Natural killer cell (primary cell): ENCODE measurements around the gene SOX12. TPM values are rescaled to one million over a fixed set of nuclear protein-coding genes. Genes with fewer than 3 reads are reported as not detected.

ENCODE experiments used
- ATAC-seq, 3 donors: fragments of 150-1000 bp in 2 of 3; fragments of 200-7000 bp in 1 of 3; cut with Tn5 transposase; 1 replicate in 1 of 3; 2 replicates in 2 of 3; pipeline ENCODE4 v1.10.0; 2021; ENCODE audit warnings: mild to moderate bottlenecking in 2 of 3, moderate library complexity in 2 of 3
- DNase-seq, 2 donors: peaks; one replicate each; pipeline versions ENCODE4 v3.0.0 to v3.0.0-alpha.2; 2013 to 2021; ENCODE audit warnings: mixed read lengths in 1 of 2
- H3K27ac ChIP-seq: one replicate; pipeline ENCODE4 v1.5.1; 2013; ENCODE audit warnings: mild to moderate bottlenecking, low read length
- H3K27me3 ChIP-seq: one replicate; pipeline ENCODE4 v1.6.1; 2013; ENCODE audit warnings: low read length; ENCODE audit not compliant: control insufficient read depth, insufficient read depth
- H3K36me3 ChIP-seq: one replicate; pipeline ENCODE4 v1.6.1; 2013; ENCODE audit warnings: low read length; ENCODE audit not compliant: control insufficient read depth, insufficient read depth
- H3K4me1 ChIP-seq: one replicate; pipeline ENCODE4 v1.6.1; 2013; ENCODE audit warnings: low read length; ENCODE audit not compliant: control insufficient read depth, insufficient read depth
- H3K4me3 ChIP-seq: one replicate; pipeline ENCODE4 v1.5.1; 2013; ENCODE audit warnings: low read length
- H3K9me3 ChIP-seq: one replicate; pipeline ENCODE4 v1.6.1; 2013; ENCODE audit warnings: low read length; ENCODE audit not compliant: control insufficient read depth, insufficient read depth
- H3K27ac Mint-ChIP-seq, 2 donors: one replicate each; pipeline ENCODE4 v1.8.0; 2022; ENCODE audit warnings: mild to moderate bottlenecking in 2 of 2, mixed read lengths in 2 of 2, moderate library complexity in 1 of 2
- H3K27me3 Mint-ChIP-seq, 2 donors: one replicate each; pipeline ENCODE4 v1.8.0; 2022; ENCODE audit warnings: low read depth in 2 of 2, mixed read lengths in 2 of 2
- H3K36me3 Mint-ChIP-seq: one replicate; pipeline ENCODE4 v1.8.0; 2022; ENCODE audit warnings: mixed read lengths
- H3K4me1 Mint-ChIP-seq, 2 donors: one replicate each; pipeline ENCODE4 v1.8.0; 2022; ENCODE audit warnings: mixed read lengths in 2 of 2
- H3K4me3 Mint-ChIP-seq: one replicate; pipeline ENCODE4 v1.8.0; 2022; ENCODE audit warnings: mild to moderate bottlenecking, moderate library complexity, mixed read lengths
- H3K9me3 Mint-ChIP-seq, 2 donors: one replicate each; pipeline ENCODE4 v1.8.0; 2022; ENCODE audit warnings: mixed read lengths in 2 of 2
- CTCF ChIP-seq: fragments of 200-600 bp; IDR thresholded peaks from one replicate; pipeline ENCODE4 v1.8.0; 2022; ENCODE audit warnings: antibody characterized with exemption
- WGBS: methylation state at CpG from one replicate; pipeline ENCODE4 v1.1.7; 2013; ENCODE audit warnings: missing lambda C conversion rate; ENCODE audit not compliant: insufficient coverage; 5-methylcytosine and 5-hydroxymethylcytosine counted together
- intact Hi-C: fragments of 100-400 bp; cut with micrococcal nuclease; formaldehyde crosslinking; loops from one replicate; pipeline ENCODE4 v1.14.2; 2022
- total RNA-seq, 4 donors: library from RNA; stranded (reverse); fragments of 120-200 nt in 1 of 4; gene quantifications; one replicate each; pipeline versions ENCODE4 v1.2.3 to v1.2.4, GENCODE V29; 2013 to 2022

Gene SOX12
- total RNA-seq, 3 donors from 2014 or later (not counting 1 experiment from before 2014, with no cell fraction given) = 2.3 to 4.6 (median 2.9) TPM

DNA sequence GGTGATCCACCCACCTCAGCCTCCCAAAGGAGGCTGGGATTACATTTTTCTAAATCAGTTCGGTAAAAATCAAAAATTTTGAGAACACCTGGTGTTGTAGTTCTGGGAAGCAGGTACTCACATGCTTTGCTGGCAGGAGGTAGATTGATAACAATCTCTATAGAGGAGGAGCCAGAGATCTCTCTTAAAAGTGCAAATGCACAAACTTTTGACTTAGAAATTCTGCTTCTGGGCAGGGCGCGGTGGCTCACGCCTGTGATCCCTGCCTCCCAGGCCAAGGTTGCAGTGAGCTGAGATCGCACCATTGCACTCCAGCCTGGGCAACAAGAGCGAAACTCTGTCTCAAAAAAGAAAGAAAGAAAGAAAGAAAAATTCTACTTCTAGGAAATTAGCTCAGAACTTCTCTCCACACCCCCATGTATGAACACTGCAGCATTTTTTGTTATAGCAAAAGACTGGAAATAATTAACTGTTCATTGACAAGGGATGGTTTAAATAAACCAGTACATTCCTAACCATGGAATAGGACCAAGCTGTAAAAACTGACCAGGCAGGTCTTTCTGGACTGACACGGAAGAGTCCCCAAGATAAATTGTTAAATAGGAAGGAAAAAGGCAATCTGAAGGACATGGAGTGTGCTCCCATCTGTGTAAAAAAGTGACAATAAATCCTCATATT is 40.8 kb downstream of the SOX12 start:
- intact Hi-C loops = no loop called here
- Histone ChIP-seq H3K4me3 (no peak overlapping the region), H3K9me3 (no peaks in the 10 kb centered on the region), H3K36me3 (no peaks in the 10 kb centered on the region), H3K4me1 (peaks cover 5% of the 10 kb centered on the region), H3K27me3 (no peaks in the 10 kb centered on the region), H3K27ac (no peak overlapping the region)
- H3K9me3 Mint-ChIP-seq = no peaks in the 10 kb centered on the region
- peaks cover 0 to 7% of the 10 kb centered on the region in 2 donors for H3K27me3 Mint-ChIP-seq
- no peak for ATAC-seq
- no peaks in the 10 kb centered on the region for H3K36me3 Mint-ChIP-seq
- no peak overlapping the region for H3K4me3 Mint-ChIP-seq
- no peak for TF ChIP-seq CTCF
- DNase-seq = no peak
- H3K4me1 Mint-ChIP-seq = peaks cover 0 to 5% of the 10 kb centered on the region in 2 donors
- H3K27ac Mint-ChIP-seq = no peak overlapping the region
- 77% methylated on average over 5 of the region's 7 CpGs for WGBS

DNA sequence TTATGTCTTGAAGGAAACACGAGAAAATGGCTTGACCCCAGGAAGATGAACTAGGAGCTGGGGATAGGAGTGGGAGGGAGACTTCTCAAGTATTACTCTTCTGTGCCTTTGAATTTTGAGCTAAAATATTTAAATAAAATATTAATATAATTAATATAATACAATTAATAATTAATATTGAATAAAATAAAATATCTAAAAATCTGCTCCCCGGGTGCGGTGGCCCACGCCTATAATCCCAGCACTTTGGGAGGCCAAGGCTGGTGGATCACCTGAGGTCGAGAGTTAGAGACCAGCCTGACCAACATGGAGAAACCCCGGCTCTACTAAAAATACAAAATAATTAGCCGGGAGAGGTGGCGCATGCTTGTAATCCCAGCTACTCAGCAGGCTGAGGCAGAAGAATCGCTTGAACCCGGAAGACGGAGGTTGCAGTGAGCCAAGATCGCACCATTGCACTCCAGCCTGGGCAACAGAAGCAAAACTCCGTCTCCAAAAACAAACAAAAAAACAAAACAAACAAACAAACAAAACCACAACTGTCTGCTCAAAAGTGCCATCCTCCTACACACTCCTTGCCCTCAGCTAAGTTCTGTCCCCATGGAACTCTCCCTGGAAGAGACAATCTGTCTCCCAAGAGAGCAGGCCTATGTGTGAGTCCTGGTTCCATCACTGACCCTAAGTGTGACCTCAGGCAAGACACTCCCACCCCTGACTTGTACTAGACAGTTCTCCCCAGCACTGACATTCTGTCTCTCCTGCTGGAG is 41.5 kb downstream of the SOX12 start:
- WGBS = 96% methylated on average over 12 of the region's 13 CpGs
- DNase-seq = no peak
- Histone ChIP-seq H3K27ac (no peak overlapping the region), H3K27me3 (no peaks in the 10 kb centered on the region), H3K4me1 (peaks cover 5% of the 10 kb centered on the region), H3K4me3 (no peak overlapping the region), H3K36me3 (no peaks in the 10 kb centered on the region), H3K9me3 (no peaks in the 10 kb centered on the region)
- Mint-ChIP-seq H3K4me1 (peaks cover 0 to 5% of the 10 kb centered on the region in 2 donors), H3K27ac (no peak overlapping the region), H3K36me3 (no peaks in the 10 kb centered on the region), H3K9me3 (no peaks in the 10 kb centered on the region), H3K27me3 (peaks cover 0 to 7% of the 10 kb centered on the region in 2 donors), H3K4me3 (no peak overlapping the region)
- TF ChIP-seq CTCF = no peak
- intact Hi-C loops = no loop called here
- no peak for ATAC-seq

GRCh38 chr20:367486-367887 is 42.1 kb downstream of the SOX12 start:
- Mint-ChIP-seq H3K27me3 (peaks cover 0 to 7% of the 10 kb centered on the region in 2 donors), H3K4me1 (peaks cover 0 to 2% of the 10 kb centered on the region in 2 donors), H3K4me3 (no peak overlapping the region), H3K36me3 (no peaks in the 10 kb centered on the region), H3K9me3 (no peaks in the 10 kb centered on the region), H3K27ac (no peak overlapping the region)
- DNase-seq (no peak), ATAC-seq (no peak)
- H3K4me3 ChIP-seq = no peak overlapping the region
- no peaks in the 10 kb centered on the region for H3K27me3 ChIP-seq
- H3K36me3 ChIP-seq = no peaks in the 10 kb centered on the region
- intact Hi-C loops = no loop called here
- H3K27ac ChIP-seq = no peak overlapping the region
- H3K4me1 ChIP-seq = peaks cover 2% of the 10 kb centered on the region
- 92% methylated on average over 8 of the region's 8 CpGs for WGBS
- no peak for TF ChIP-seq CTCF
- no peaks in the 10 kb centered on the region for H3K9me3 ChIP-seq
